ENCODE data around the gene ADAMTS4. TPM values are rescaled to one million over a fixed set of nuclear protein-coding genes. Genes with fewer than 3 reads are reported as not detected.
"Not testable (repeated sequence)": the region's sequence is repeated elsewhere in the genome, so short reads cannot be mapped to it uniquely, and the experiment has no call there.

The ADAMTS4 gene
- total and polyA plus RNA-seq, 2 donors = 0.61 to 3.0 TPM

DNA sequence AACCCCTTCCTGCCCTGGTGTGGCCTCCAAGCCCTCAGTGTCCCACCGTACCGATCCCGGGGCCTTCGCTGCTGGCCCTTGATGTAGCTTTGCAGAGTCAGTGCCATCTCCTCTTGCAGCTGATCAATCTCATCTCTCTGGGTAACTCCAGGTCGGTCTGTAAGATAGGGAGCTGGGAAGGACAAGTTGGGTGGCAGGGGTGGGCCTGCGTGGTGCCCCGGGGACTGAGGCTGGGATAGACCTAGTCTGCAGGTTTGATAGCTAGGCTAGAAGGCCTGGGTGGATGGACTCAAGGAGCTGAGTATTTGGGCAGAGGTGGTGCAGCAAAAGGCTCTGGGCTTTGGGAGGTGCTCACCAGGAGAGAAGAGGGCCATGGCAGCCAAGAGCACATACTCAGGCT, 31.9 kb upstream of the ADAMTS4 start:
- peaks cover 5 to 24% of the 10 kb centered on the region in 2 donors for H3K4me1 ChIP-seq (ENCODE audit: control insufficient read depth in 2 of 2, insufficient read depth in 2 of 2, low read length in 2 of 2)
- H3K27me3 ChIP-seq (ENCODE audit: control insufficient read depth in 2 of 2, insufficient read depth in 1 of 2, low read length in 1 of 2) = no peaks in the 10 kb centered on the region
- no peaks in the 10 kb centered on the region for H3K9me3 ChIP-seq (ENCODE audit: control insufficient read depth in 2 of 2, insufficient read depth in 1 of 2, low read length in 1 of 2)
- no peak overlapping the region for H3K27ac ChIP-seq (ENCODE audit: low read depth in 1 of 2, low read length in 1 of 2)
- H3K4me3 ChIP-seq (ENCODE audit: low read length in 2 of 2) = no peak overlapping the region
- 98% methylated on average over 7 of the region's 7 CpGs for WGBS
- H3K36me3 ChIP-seq (ENCODE audit: control insufficient read depth in 2 of 2, insufficient read depth in 2 of 2, low read length in 1 of 2) = peaks cover 15 to 23% of the 10 kb centered on the region in 2 donors
- no peak for DNase-seq (ENCODE audit: low read depth in 6 of 9, low spot score in 9 of 9)

DNA sequence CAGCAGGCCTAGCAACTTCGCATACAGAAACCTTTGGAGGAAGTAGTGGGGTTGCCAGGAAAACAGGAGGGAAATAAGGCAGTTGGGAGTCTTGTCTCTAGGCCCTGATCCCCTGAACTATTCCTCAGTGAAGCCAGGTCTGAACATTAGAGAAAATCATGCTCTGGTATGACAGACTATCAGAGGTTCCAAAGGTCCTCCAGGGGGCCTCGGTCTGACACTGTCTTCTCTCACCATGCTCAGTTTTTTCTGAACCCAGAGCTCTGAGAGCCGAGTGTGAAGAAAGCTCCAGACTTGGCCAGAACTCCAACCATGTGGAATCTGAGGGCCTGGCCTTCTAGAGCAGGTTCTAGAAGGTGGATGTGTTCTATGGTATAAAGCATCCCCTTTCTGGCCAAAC, 31.0 kb upstream of the ADAMTS4 start:
- DNase-seq (ENCODE audit: low read depth in 6 of 9, low spot score in 9 of 9) = no peak
- Histone ChIP-seq H3K27ac (ENCODE audit: low read depth in 1 of 2, low read length in 1 of 2) (no peak overlapping the region), H3K4me1 (ENCODE audit: control insufficient read depth in 2 of 2, insufficient read depth in 2 of 2, low read length in 2 of 2) (peaks cover 8 to 30% of the 10 kb centered on the region in 2 donors), H3K9me3 (ENCODE audit: control insufficient read depth in 2 of 2, insufficient read depth in 1 of 2, low read length in 1 of 2) (no peaks in the 10 kb centered on the region), H3K4me3 (ENCODE audit: low read length in 2 of 2) (no peak overlapping the region), H3K27me3 (ENCODE audit: control insufficient read depth in 2 of 2, insufficient read depth in 1 of 2, low read length in 1 of 2) (no peaks in the 10 kb centered on the region), H3K36me3 (ENCODE audit: control insufficient read depth in 2 of 2, insufficient read depth in 2 of 2, low read length in 1 of 2) (peaks cover 15 to 23% of the 10 kb centered on the region in 2 donors)
- WGBS = 92% methylated on average over 3 of the region's 3 CpGs

DNA sequence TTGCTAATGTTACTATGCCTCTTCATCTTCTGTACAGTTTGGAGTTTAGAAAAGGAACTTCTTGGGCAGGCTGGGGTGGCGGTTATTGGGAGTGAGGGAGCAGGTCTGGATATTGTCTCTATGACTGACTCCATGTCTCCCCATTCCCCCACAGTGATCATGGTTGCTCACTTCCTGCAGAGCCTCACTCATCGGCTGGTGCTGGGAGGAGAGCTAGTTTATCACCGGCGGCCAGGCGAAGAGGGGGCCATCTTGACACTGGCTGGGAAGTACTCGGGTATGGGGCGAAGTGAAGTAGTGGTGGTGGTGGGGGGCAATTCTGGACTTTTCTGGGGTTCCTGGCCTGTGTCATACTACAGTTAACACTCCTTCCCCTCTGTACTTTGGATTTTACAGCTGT, 29.2 kb upstream of the ADAMTS4 start:
- Histone ChIP-seq H3K27me3 (ENCODE audit: control insufficient read depth in 2 of 2, insufficient read depth in 1 of 2, low read length in 1 of 2) (no peaks in the 10 kb centered on the region), H3K4me3 (ENCODE audit: low read length in 2 of 2) (no peak overlapping the region), H3K9me3 (ENCODE audit: control insufficient read depth in 2 of 2, insufficient read depth in 1 of 2, low read length in 1 of 2) (no peaks in the 10 kb centered on the region), H3K27ac (ENCODE audit: low read depth in 1 of 2, low read length in 1 of 2) (peak overlapping the region in 1 of 2 donors; percentile 20), H3K4me1 (ENCODE audit: control insufficient read depth in 2 of 2, insufficient read depth in 2 of 2, low read length in 2 of 2) (peaks cover 8 to 30% of the 10 kb centered on the region in 2 donors), H3K36me3 (ENCODE audit: control insufficient read depth in 2 of 2, insufficient read depth in 2 of 2, low read length in 1 of 2) (peaks cover 15 to 23% of the 10 kb centered on the region in 2 donors)
- DNase-seq (ENCODE audit: low read depth in 6 of 9, low spot score in 9 of 9) = no peak
- 87% methylated on average over 7 of the region's 7 CpGs for WGBS

DNA sequence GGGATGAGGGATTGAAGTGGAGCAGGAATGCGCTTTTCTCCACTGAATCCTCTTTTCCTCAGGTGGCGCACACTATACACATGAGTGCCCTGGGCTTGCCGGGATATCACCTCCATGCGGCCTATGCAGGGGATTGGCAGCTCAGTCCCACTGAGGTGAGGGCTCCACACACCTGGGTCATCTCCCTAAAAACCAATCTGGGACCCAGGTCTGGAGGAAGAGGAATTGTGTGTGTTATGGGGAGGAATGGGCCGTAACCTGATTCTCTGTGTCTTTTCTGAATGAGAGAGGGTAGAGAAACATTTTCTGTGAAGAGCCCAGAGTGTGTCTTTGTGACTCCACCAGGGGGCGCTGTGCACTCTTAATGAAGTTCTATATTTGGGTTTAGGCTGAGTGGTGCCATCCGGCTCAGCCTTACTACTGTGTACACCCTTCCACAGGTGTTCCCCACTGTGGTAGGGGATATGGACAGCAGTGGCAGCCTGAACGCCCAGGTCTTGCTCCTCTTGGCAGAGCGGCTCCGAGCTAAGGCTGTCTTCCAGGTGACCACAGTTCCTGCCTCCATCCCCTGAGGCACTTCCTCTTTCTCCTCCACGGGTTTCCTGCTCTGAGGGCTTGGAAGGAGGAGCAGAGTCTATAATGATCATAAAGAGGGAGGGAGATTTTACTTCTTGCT, 28.5 kb upstream of the ADAMTS4 start:
- Histone ChIP-seq H3K27me3 (ENCODE audit: control insufficient read depth in 2 of 2, insufficient read depth in 1 of 2, low read length in 1 of 2) (no peaks in the 10 kb centered on the region), H3K27ac (ENCODE audit: low read depth in 1 of 2, low read length in 1 of 2) (peak overlapping the region; percentile 12 to 20), H3K4me1 (ENCODE audit: control insufficient read depth in 2 of 2, insufficient read depth in 2 of 2, low read length in 2 of 2) (peaks cover 8 to 30% of the 10 kb centered on the region in 2 donors), H3K9me3 (ENCODE audit: control insufficient read depth in 2 of 2, insufficient read depth in 1 of 2, low read length in 1 of 2) (no peaks in the 10 kb centered on the region), H3K36me3 (ENCODE audit: control insufficient read depth in 2 of 2, insufficient read depth in 2 of 2, low read length in 1 of 2) (peaks cover 15 to 23% of the 10 kb centered on the region in 2 donors), H3K4me3 (ENCODE audit: low read length in 2 of 2) (peak overlapping the region in 1 of 2 donors; percentile 28)
- WGBS = 37% methylated on average over 11 of the region's 11 CpGs
- DNase-seq (ENCODE audit: low read depth in 6 of 9, low spot score in 9 of 9) = peak; percentile 62 to 92 (median 80)

DNA sequence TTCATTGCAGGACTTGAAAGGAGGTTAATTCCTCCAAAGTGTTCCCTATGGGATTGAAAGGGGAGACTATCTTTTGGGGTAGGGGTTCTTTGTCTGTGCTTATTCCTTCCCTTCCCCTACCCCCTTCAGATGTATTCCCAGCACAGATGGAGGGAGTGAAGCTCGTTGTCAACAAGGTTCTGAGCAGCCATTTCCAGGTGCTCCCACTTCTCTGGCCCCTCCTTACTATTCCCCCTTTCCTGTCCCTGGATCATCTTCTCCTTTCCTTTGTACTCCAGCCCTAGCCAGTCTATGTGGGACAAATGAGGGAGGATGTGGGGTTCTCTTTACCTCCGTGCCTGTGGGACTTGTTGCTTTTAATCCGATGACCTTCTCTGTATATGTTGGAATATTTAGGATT, 27.9 kb upstream of the ADAMTS4 start:
- peaks cover 8 to 30% of the 10 kb centered on the region in 2 donors for H3K4me1 ChIP-seq (ENCODE audit: control insufficient read depth in 2 of 2, insufficient read depth in 2 of 2, low read length in 2 of 2)
- H3K27me3 ChIP-seq (ENCODE audit: control insufficient read depth in 2 of 2, insufficient read depth in 1 of 2, low read length in 1 of 2) = no peaks in the 10 kb centered on the region
- no peak overlapping the region for H3K27ac ChIP-seq (ENCODE audit: low read depth in 1 of 2, low read length in 1 of 2)
- peaks cover 15 to 23% of the 10 kb centered on the region in 2 donors for H3K36me3 ChIP-seq (ENCODE audit: control insufficient read depth in 2 of 2, insufficient read depth in 2 of 2, low read length in 1 of 2)
- no peak for DNase-seq (ENCODE audit: low read depth in 6 of 9, low spot score in 9 of 9)
- no peaks in the 10 kb centered on the region for H3K9me3 ChIP-seq (ENCODE audit: control insufficient read depth in 2 of 2, insufficient read depth in 1 of 2, low read length in 1 of 2)
- H3K4me3 ChIP-seq (ENCODE audit: low read length in 2 of 2) = peak overlapping the region in 1 of 2 donors; percentile 54
- 81% methylated on average over 3 of the region's 3 CpGs for WGBS

DNA sequence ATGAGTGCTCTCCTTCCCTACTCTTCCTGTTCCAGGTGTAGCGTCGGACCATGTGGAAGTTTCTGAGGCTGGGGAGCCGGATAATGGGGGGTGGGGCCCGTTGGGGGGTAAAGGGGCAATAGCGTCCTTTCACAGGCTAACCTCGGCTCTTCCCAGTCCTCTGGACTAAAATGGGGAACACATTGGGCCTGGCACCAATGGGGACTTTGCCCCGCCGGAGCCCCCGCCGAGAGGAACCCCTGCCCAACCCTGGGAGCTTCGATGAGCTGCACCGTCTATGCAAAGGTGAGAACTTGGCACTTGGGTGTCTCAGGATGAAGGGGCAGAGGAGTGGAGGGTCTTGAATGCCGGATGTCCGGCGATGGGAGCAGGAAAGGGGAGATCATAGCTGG, 27.5 kb upstream of the ADAMTS4 start:
- H3K27me3 ChIP-seq (ENCODE audit: control insufficient read depth in 2 of 2, insufficient read depth in 1 of 2, low read length in 1 of 2) = no peaks in the 10 kb centered on the region
- H3K36me3 ChIP-seq (ENCODE audit: control insufficient read depth in 2 of 2, insufficient read depth in 2 of 2, low read length in 1 of 2) = peaks cover 15 to 23% of the 10 kb centered on the region in 2 donors
- H3K27ac ChIP-seq (ENCODE audit: low read depth in 1 of 2, low read length in 1 of 2) = peak overlapping the region in 1 of 2 donors; percentile 1
- H3K9me3 ChIP-seq (ENCODE audit: control insufficient read depth in 2 of 2, insufficient read depth in 1 of 2, low read length in 1 of 2) = no peaks in the 10 kb centered on the region
- H3K4me1 ChIP-seq (ENCODE audit: control insufficient read depth in 2 of 2, insufficient read depth in 2 of 2, low read length in 2 of 2) = peaks cover 8 to 30% of the 10 kb centered on the region in 2 donors
- DNase-seq (ENCODE audit: low read depth in 6 of 9, low spot score in 9 of 9) = peak in 1 of 9 donors; percentile 20
- 10% methylated on average over 15 of the region's 15 CpGs for WGBS
- peak overlapping the region; percentile 54 to 68 for H3K4me3 ChIP-seq (ENCODE audit: low read length in 2 of 2)

DNA sequence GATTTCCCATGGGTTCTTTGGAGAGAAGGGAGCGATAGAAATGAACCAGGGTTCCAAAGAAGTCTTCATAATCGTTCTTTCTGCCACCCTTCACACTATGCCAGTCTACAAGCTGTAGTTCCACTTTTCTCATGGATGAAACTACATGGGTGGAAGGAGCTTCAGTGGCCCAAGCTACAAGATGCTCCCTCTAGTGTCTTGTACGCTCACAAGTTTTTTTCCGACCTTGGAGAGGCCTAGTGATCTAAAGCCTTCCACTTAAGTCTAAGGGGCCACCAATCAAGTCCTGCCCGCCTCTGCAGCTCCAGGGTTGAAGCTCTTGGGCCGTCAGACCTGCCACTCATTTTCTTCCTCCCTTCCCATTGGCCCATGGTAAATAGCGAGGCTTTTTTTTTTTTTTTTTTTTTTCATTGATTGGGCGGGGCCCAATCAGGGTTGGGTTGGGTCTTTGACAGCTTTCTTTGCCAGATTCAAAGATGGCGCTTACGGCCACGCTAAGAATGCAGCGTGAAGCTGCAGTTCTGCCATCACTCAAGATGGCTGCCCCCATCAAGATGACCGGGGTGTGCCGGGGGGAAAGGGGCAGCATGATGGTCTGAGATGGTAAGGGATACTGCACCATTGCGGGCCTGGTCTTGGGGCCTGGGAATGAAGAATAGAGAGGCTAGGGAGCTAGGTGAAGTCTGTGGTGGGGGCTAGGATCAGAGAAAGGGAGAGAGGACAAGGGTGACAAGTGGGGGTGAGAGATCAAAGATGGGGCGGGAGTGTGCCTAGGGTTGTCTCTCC, 26.9 kb upstream of the ADAMTS4 start, which contains the start of gene TOMM40L:
Gene TOMM40L, plus strand, starts transcription at position 527 of the 786 bp plus-strand sequence. CDS start 430 bp downstream, outside the sequence.
- Histone ChIP-seq H3K36me3 (ENCODE audit: control insufficient read depth in 2 of 2, insufficient read depth in 2 of 2, low read length in 1 of 2) (peaks cover 15 to 23% of the 10 kb centered on the region in 2 donors), H3K4me3 (ENCODE audit: low read length in 2 of 2) (peak within 1 kb of the TSS; percentile 54 to 68), H3K27ac (ENCODE audit: low read depth in 1 of 2, low read length in 1 of 2) (peak within 1 kb of the TSS; percentile 72 to 79), H3K9me3 (ENCODE audit: control insufficient read depth in 2 of 2, insufficient read depth in 1 of 2, low read length in 1 of 2) (no peaks in the 10 kb centered on the region), H3K27me3 (ENCODE audit: control insufficient read depth in 2 of 2, insufficient read depth in 1 of 2, low read length in 1 of 2) (no peaks in the 10 kb centered on the region), H3K4me1 (ENCODE audit: control insufficient read depth in 2 of 2, insufficient read depth in 2 of 2, low read length in 2 of 2) (peaks cover 8 to 30% of the 10 kb centered on the region in 2 donors)
- peak; percentile 95 to 100 (median 98) for DNase-seq (ENCODE audit: low read depth in 6 of 9, low spot score in 9 of 9)
- 6% methylated on average over 16 of the region's 16 CpGs for WGBS

DNA sequence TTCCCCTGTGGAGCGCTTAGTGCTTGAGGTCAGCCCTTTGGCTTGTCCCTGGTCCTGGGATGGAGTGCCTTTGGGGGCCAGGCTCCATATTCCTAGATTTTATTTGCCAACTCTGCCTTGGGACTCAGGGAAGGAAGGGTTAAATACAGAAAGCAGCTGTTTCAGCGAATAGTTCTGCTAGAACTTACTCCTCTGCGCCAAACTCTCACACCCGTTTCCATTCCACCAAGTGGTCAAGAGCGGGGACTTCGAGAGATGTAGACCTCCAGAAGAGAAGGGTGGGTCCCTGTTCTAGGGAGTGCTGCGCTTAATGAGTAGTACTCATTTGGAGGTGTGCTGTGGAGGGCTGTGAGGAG, 26.3 kb upstream of the ADAMTS4 start:
- Histone ChIP-seq H3K4me3 (ENCODE audit: low read length in 2 of 2) (no peak overlapping the region), H3K27ac (ENCODE audit: low read depth in 1 of 2, low read length in 1 of 2) (peak overlapping the region; percentile 72 to 79), H3K4me1 (ENCODE audit: control insufficient read depth in 2 of 2, insufficient read depth in 2 of 2, low read length in 2 of 2) (peaks cover 8 to 30% of the 10 kb centered on the region in 2 donors), H3K27me3 (ENCODE audit: control insufficient read depth in 2 of 2, insufficient read depth in 1 of 2, low read length in 1 of 2) (no peaks in the 10 kb centered on the region), H3K9me3 (ENCODE audit: control insufficient read depth in 2 of 2, insufficient read depth in 1 of 2, low read length in 1 of 2) (no peaks in the 10 kb centered on the region), H3K36me3 (ENCODE audit: control insufficient read depth in 2 of 2, insufficient read depth in 2 of 2, low read length in 1 of 2) (peaks cover 15 to 21% of the 10 kb centered on the region in 2 donors)
- 85% methylated on average over 7 of the region's 7 CpGs for WGBS
- no peak for DNase-seq (ENCODE audit: low read depth in 6 of 9, low spot score in 9 of 9)

DNA sequence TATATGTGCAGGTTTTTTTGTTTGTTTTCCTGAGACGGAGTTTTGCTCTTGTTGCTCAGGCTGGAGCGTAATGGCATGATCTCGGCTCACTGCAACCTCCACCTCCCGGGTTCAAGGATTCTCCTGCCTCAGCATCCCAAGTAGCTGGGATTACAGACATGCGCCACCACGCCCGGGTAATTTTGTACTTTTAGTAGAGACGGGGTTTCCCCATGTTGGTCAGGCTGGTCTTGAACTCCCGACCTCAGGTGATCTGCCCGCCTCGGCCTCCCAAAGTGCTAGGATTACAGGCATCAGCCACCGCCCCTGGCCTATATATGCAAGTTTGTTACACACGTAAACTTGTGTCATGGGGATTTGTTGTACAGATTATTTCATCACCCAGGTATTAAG, 25.8 kb upstream of the ADAMTS4 start:
- H3K4me1 ChIP-seq (ENCODE audit: control insufficient read depth in 2 of 2, insufficient read depth in 2 of 2, low read length in 2 of 2) = peaks cover 8 to 30% of the 10 kb centered on the region in 2 donors
- H3K4me3 ChIP-seq (ENCODE audit: low read length in 2 of 2); DNase-seq (ENCODE audit: low read depth in 6 of 9, low spot score in 9 of 9); H3K9me3 ChIP-seq (ENCODE audit: control insufficient read depth in 2 of 2, insufficient read depth in 1 of 2, low read length in 1 of 2); H3K27me3 ChIP-seq (ENCODE audit: control insufficient read depth in 2 of 2, insufficient read depth in 1 of 2, low read length in 1 of 2); H3K27ac ChIP-seq (ENCODE audit: low read depth in 1 of 2, low read length in 1 of 2): not testable (repeated sequence)
- WGBS = 94% methylated on average over 13 of the region's 13 CpGs
- H3K36me3 ChIP-seq (ENCODE audit: control insufficient read depth in 2 of 2, insufficient read depth in 2 of 2, low read length in 1 of 2) = peaks cover 15 to 16% of the 10 kb centered on the region in 2 donors

Data from thymus (tissue), 11 donors.